Measurements from ENCODE around the gene TRIM44. TPM values are rescaled to one million over a fixed set of nuclear protein-coding genes. Genes with fewer than 3 reads are reported as not detected.
A peak's percentile ranks its signal among the peaks of the same experiment; 100 is the strongest.
"Not testable (repeated sequence)": the region's sequence is repeated elsewhere in the genome, so short reads cannot be mapped to it uniquely, and the experiment has no call there.

TRIM44 gene
- total RNA-seq, 1 experiment from 2014 or later: 191 TPM

DNA sequence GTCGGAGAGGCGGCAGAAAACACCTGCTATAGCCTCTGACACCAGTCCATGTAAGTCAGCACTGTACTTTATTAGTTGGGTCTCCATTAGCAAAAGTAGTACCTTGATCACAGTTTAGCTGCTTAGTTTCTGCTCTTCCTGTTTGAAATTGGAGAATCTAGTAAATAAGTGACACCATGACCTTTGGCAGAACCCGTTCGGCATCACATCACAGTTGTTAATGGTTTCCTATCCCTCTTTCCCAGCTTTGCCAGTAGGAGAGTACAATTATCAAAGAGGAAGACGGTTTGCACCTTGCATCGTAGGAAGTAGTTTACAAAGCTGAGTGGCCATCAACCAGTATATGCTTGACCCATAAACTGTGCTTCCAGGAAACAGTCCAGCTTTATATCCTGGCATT lies 101.8 kb downstream of the TRIM44 start:
- no peak for DNase-seq (ENCODE audit: low spot score)
- no peaks in the 10 kb centered on the region for H3K9me3 ChIP-seq (ENCODE audit: low read depth, low read length, poor library complexity, severe bottlenecking)
- no peaks in the 10 kb centered on the region for H3K27me3 ChIP-seq (replicated peaks; ENCODE audit: insufficient read depth, low read depth, low read length, poor library complexity)
- H3K4me1 ChIP-seq (ENCODE audit: insufficient read depth, low read length, poor library complexity, severe bottlenecking): no peaks in the 10 kb centered on the region
- H3K36me3 ChIP-seq (ENCODE audit: insufficient read depth, low read length, poor library complexity, severe bottlenecking): no peaks in the 10 kb centered on the region
- ChIA-PET CTCF (no interaction called here), POLR2A (ENCODE audit: low non-redundant PET) (no interaction called here)
- BruUV-seq (replicated peaks): no TSS peak
- no peak for TF ChIP-seq EZH2 (IDR thresholded peaks at IDR 0.05; ENCODE audit: borderline replicate concordance, low read depth, low read length, poor library complexity, severe bottlenecking)
- TF ChIP-seq, protein P1, sequence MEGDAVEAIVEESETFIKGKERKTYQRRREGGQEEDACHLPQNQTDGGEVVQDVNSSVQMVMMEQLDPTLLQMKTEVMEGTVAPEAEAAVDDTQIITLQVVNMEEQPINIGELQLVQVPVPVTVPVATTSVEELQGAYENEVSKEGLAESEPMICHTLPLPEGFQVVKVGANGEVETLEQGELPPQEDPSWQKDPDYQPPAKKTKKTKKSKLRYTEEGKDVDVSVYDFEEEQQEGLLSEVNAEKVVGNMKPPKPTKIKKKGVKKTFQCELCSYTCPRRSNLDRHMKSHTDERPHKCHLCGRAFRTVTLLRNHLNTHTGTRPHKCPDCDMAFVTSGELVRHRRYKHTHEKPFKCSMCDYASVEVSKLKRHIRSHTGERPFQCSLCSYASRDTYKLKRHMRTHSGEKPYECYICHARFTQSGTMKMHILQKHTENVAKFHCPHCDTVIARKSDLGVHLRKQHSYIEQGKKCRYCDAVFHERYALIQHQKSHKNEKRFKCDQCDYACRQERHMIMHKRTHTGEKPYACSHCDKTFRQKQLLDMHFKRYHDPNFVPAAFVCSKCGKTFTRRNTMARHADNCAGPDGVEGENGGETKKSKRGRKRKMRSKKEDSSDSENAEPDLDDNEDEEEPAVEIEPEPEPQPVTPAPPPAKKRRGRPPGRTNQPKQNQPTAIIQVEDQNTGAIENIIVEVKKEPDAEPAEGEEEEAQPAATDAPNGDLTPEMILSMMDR (conservative IDR thresholded peaks at IDR 0.05; ENCODE audit: low read depth, low read length): no peak
- H3K4me3 ChIP-seq (ENCODE audit: low read depth, low read length, poor library complexity, severe bottlenecking): no peak overlapping the region
- intact Hi-C loops (cut with micrococcal nuclease; ENCODE audit: unreplicated experiment): no loop called here
- no peak overlapping the region for H3K27ac ChIP-seq (ENCODE audit: low read depth, low read length, poor library complexity, severe bottlenecking)

DNA sequence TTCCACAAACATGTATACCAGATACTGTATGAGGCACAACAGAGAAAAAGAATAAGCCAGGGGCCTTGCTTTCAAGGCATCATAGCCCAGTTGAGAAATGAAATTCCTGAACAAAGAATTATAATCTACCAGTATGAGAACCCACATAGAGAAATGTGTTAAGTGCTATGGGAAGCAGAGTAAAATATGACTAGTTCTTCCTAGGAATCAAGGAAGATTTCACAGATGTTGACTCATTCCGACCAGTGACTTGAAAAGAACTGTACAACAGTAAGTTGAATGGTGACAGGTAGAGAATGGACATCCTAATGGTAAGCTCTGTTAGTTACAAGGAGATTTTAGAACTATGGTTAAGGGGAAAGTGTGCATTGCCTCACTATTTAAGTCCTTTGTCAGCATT lies 102.6 kb downstream of the TRIM44 start:
- Histone ChIP-seq H3K27ac (ENCODE audit: low read depth, low read length, poor library complexity, severe bottlenecking) (no peak overlapping the region), H3K4me1 (ENCODE audit: insufficient read depth, low read length, poor library complexity, severe bottlenecking) (no peaks in the 10 kb centered on the region), H3K9me3 (ENCODE audit: low read depth, low read length, poor library complexity, severe bottlenecking) (peaks cover 2% of the 10 kb centered on the region), H3K27me3 (replicated peaks; ENCODE audit: insufficient read depth, low read depth, low read length, poor library complexity) (no peaks in the 10 kb centered on the region), H3K36me3 (ENCODE audit: insufficient read depth, low read length, poor library complexity, severe bottlenecking) (no peaks in the 10 kb centered on the region), H3K4me3 (ENCODE audit: low read depth, low read length, poor library complexity, severe bottlenecking) (no peak overlapping the region)
- POLR2A ChIA-PET (ENCODE audit: low non-redundant PET): no interaction called here
- intact Hi-C loops (cut with micrococcal nuclease; ENCODE audit: unreplicated experiment): no loop called here
- no peak for DNase-seq (ENCODE audit: low spot score)
- no peak for TF ChIP-seq EZH2 (IDR thresholded peaks at IDR 0.05; ENCODE audit: borderline replicate concordance, low read depth, low read length, poor library complexity, severe bottlenecking)
- TF ChIP-seq, protein P1 (conservative IDR thresholded peaks at IDR 0.05; ENCODE audit: low read depth, low read length): no peak
- CTCF ChIA-PET: no interaction called here
- no TSS peak for BruUV-seq (replicated peaks)

DNA sequence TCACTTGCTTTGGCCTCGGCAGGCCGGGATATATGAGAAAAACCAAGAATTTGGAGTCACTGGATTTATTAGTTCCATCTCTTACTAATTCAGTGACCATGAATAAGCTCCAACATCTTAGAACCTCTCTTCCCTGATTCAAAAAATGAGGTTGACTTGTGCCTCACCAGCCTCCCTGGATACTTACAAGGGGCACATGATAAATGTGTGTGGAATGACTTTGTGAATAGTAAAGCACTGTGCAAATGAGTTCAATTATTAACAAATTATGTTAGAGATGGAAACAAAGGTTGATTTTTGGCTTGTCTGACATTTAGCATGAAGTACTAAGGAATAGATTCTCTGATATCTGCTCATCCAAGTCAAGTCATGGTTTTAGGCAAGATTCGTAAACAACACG lies 104.1 kb downstream of the TRIM44 start:
- Histone ChIP-seq H3K27ac (ENCODE audit: low read depth, low read length, poor library complexity, severe bottlenecking) (no peak overlapping the region), H3K4me1 (ENCODE audit: insufficient read depth, low read length, poor library complexity, severe bottlenecking) (no peaks in the 10 kb centered on the region), H3K4me3 (ENCODE audit: low read depth, low read length, poor library complexity, severe bottlenecking) (no peak overlapping the region), H3K27me3 (replicated peaks; ENCODE audit: insufficient read depth, low read depth, low read length, poor library complexity) (no peaks in the 10 kb centered on the region), H3K9me3 (ENCODE audit: low read depth, low read length, poor library complexity, severe bottlenecking) (peaks cover 11% of the 10 kb centered on the region), H3K36me3 (ENCODE audit: insufficient read depth, low read length, poor library complexity, severe bottlenecking) (no peaks in the 10 kb centered on the region)
- ChIA-PET POLR2A (ENCODE audit: low non-redundant PET) (no interaction called here), CTCF (interaction anchor here (0.5 kb wide), 1 partner anchor 55 kb away, joined by 3 read pairs; no protein-coding TSS in a partner anchor)
- intact Hi-C loops (cut with micrococcal nuclease; ENCODE audit: unreplicated experiment): no loop called here
- TF ChIP-seq, protein P1 (conservative IDR thresholded peaks at IDR 0.05; ENCODE audit: low read depth, low read length): no peak
- no peak for TF ChIP-seq EZH2 (IDR thresholded peaks at IDR 0.05; ENCODE audit: borderline replicate concordance, low read depth, low read length, poor library complexity, severe bottlenecking)
- BruUV-seq (replicated peaks): no TSS peak
- DNase-seq (ENCODE audit: low spot score): no peak

DNA sequence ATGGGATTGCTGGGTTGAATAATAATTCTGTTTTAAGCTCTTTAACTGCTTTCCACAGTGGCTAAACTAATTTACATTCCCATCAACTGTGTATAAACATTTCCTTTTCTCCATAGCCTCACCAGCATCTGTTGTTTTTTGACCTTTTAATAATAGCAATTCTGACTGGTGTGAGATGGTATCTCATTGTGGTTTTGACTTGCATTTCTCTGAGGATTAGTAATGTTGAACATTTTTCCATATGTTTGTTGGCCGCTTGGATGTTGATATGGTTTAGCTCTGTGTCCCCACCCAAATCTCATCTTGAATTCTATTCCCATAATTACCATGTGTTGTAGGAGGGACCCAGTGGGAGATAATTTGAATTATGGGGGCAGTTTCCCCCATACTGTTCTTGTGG lies 107.8 kb downstream of the TRIM44 start:
- BruUV-seq (replicated peaks); H3K27me3 ChIP-seq (replicated peaks; ENCODE audit: insufficient read depth, low read depth, low read length, poor library complexity); intact Hi-C loops (cut with micrococcal nuclease; ENCODE audit: unreplicated experiment); CTCF ChIA-PET; H3K36me3 ChIP-seq (ENCODE audit: insufficient read depth, low read length, poor library complexity, severe bottlenecking); POLR2A ChIA-PET (ENCODE audit: low non-redundant PET); H3K4me3 ChIP-seq (ENCODE audit: low read depth, low read length, poor library complexity, severe bottlenecking); H3K27ac ChIP-seq (ENCODE audit: low read depth, low read length, poor library complexity, severe bottlenecking); H3K4me1 ChIP-seq (ENCODE audit: insufficient read depth, low read length, poor library complexity, severe bottlenecking): not testable (repeated sequence)
- H3K9me3 ChIP-seq (ENCODE audit: low read depth, low read length, poor library complexity, severe bottlenecking): peaks cover 27% of the 10 kb centered on the region
- DNase-seq (ENCODE audit: low spot score): peak; percentile 60
